Thoracic aorta (tissue), 2 donors: ENCODE results near the gene ADAM21. TPM values are rescaled to one million over a fixed set of nuclear protein-coding genes. Genes with fewer than 3 reads are reported as not detected.
"Not testable (repeated sequence)": the region's sequence is repeated elsewhere in the genome, so short reads cannot be mapped to it uniquely, and the experiment has no call there.

Source experiments
- ATAC-seq: fragments of 150-250 bp; one replicate; pipeline ENCODE4 v1.8.0; 2017; ENCODE audit warnings: low read depth; ENCODE audit not compliant: insufficient number of reproducible peaks, low FRiP score
- DNase-seq: peaks from one replicate; pipeline ENCODE4 v3.0.0-alpha.2; 2020; ENCODE audit warnings: low spot score
- H3K27ac ChIP-seq, 2 donors: fragments of 200-600 bp; sonication (generic); 1 replicate in 1 of 2; 2 replicates in 1 of 2; pipeline ENCODE4 v1.5.1; 2016; ENCODE audit warnings: mild to moderate bottlenecking in 2 of 2, moderate library complexity in 2 of 2
- H3K27me3 ChIP-seq: fragments of 200-600 bp; sonication (generic); replicated peaks from 2 replicates; pipeline ENCODE4 v1.6.0; 2016; ENCODE audit warnings: mild to moderate bottlenecking; ENCODE audit not compliant: insufficient read depth
- H3K36me3 ChIP-seq: fragments of 200-600 bp; sonication (generic); one replicate; pipeline ENCODE4 v1.5.1; 2016
- H3K4me1 ChIP-seq, 2 donors: fragments of 200-600 bp; sonication (generic); 1 replicate in 1 of 2; 2 replicates in 1 of 2; pipeline versions ENCODE4 v1.5.1 to v1.6.0; 2016; ENCODE audit warnings: low read depth in 2 of 2, mild to moderate bottlenecking in 1 of 2; ENCODE audit not compliant: control insufficient read depth in 1 of 2
- H3K4me3 ChIP-seq: fragments of 200-600 bp; sonication (generic); 2 replicates; pipeline ENCODE4 v1.5.1; 2016; ENCODE audit warnings: mild to moderate bottlenecking
- H3K9me3 ChIP-seq: fragments of 200-600 bp; sonication (generic); 2 replicates; pipeline ENCODE4 v1.5.1; 2016
- CTCF ChIP-seq: fragments of 200-600 bp; sonication (generic); IDR thresholded peaks from one replicate; pipeline ENCODE4 v1.5.1; 2019; ENCODE audit warnings: antibody characterized with exemption
- total RNA-seq, 2 donors: library from RNA; depleted of rRNA; stranded (reverse); fragments of >200 nt; gene quantifications; one replicate each; pipeline versions ENCODE4 v1.1.0 to v1.2.3, GENCODE V29; 2016

The ADAM21 gene
- under 1 TPM in 1 of 2 donors, not detected in 1; 0.14 TPM for total RNA-seq

GRCh38 chr14:70451874-70452273 is at the start of gene ADAM21:
Gene ADAM21, plus strand, starts transcription at chr14:70452174. Its CDS starts 5,326 bp downstream, at chr14:70457500.
- Histone ChIP-seq H3K27me3 (no peaks in the 10 kb centered on the region), H3K9me3 (no peaks in the 10 kb centered on the region), H3K4me3 (no peak within 1 kb of the TSS), H3K27ac (no peak within 1 kb of the TSS), H3K36me3 (no peaks in the 10 kb centered on the region), H3K4me1 (no peaks in the 10 kb centered on the region)
- no peak for DNase-seq
- no peak for ATAC-seq
- no peak for TF ChIP-seq CTCF

GRCh38 chr14:70403335-70403734 is 48.6 kb upstream of the ADAM21 start:
- H3K9me3 ChIP-seq, H3K27me3 ChIP-seq, H3K36me3 ChIP-seq, H3K27ac ChIP-seq, DNase-seq, H3K4me1 ChIP-seq, ATAC-seq, H3K4me3 ChIP-seq: not testable (repeated sequence)

- not testable (repeated sequence) for DNase-seq, H3K27me3 ChIP-seq, H3K9me3 ChIP-seq, H3K27ac ChIP-seq, H3K4me3 ChIP-seq, H3K4me1 ChIP-seq, H3K36me3 ChIP-seq, ATAC-seq
Observed at GRCh38 chr14:70406216-70406615, 45.8 kb upstream of the ADAM21 start.

- Histone ChIP-seq H3K4me3 (no peak overlapping the region), H3K36me3 (no peaks in the 10 kb centered on the region), H3K9me3 (no peaks in the 10 kb centered on the region), H3K27ac (no peak overlapping the region), H3K4me1 (peaks cover 0 to 4% of the 10 kb centered on the region in 2 donors), H3K27me3 (no peaks in the 10 kb centered on the region)
- TF ChIP-seq CTCF: no peak
- DNase-seq: no peak
- no peak for ATAC-seq
Observed at GRCh38 chr14:70407621-70408020, 44.4 kb upstream of the ADAM21 start.

GRCh38 chr14:70415788-70416187 is 36.2 kb upstream of the ADAM21 start:
- Histone ChIP-seq H3K4me3 (peak overlapping the region; percentile 99), H3K9me3 (no peaks in the 10 kb centered on the region), H3K36me3 (no peaks in the 10 kb centered on the region), H3K27ac (no peak overlapping the region), H3K27me3 (no peaks in the 10 kb centered on the region), H3K4me1 (peaks cover 4 to 10% of the 10 kb centered on the region in 2 donors)
- DNase-seq: no peak
- TF ChIP-seq CTCF: no peak
- no peak for ATAC-seq

- no peaks in the 10 kb centered on the region for H3K36me3 ChIP-seq
- peak overlapping the region; percentile 99 for H3K4me3 ChIP-seq
- DNase-seq (no peak), ATAC-seq (no peak)
- TF ChIP-seq CTCF: no peak
- H3K27ac ChIP-seq: peak overlapping the region; percentile 54 to 71
- no peaks in the 10 kb centered on the region for H3K27me3 ChIP-seq
- peaks cover 4 to 10% of the 10 kb centered on the region in 2 donors for H3K4me1 ChIP-seq
- H3K9me3 ChIP-seq: no peaks in the 10 kb centered on the region
Observed at GRCh38 chr14:70416338-70416724, 35.6 kb upstream of the ADAM21 start.
